Tibial nerve (tissue), 4 donors: Measurements from ENCODE around the gene HLCS. TPM values are rescaled to one million over a fixed set of nuclear protein-coding genes. Genes with fewer than 3 reads are reported as not detected.

Experiments used
- DNase-seq, 2 donors: peaks; one replicate each; pipeline ENCODE4 v3.0.0-alpha.2; 2019; ENCODE audit warnings: low spot score in 2 of 2
- H3K27ac ChIP-seq, 4 donors: fragments of 200-600 bp; sonication (generic) in 3 of 4; one replicate each; pipeline ENCODE4 v1.5.1; 2017 to 2019; ENCODE audit warnings: mild to moderate bottlenecking in 1 of 4
- H3K27me3 ChIP-seq, 2 donors: fragments of 200-600 bp; sonication (generic) in 1 of 2; one replicate each; pipeline versions ENCODE4 v1.5.1 to v1.6.0; 2017 to 2019
- H3K36me3 ChIP-seq, 3 donors: fragments of 200-600 bp; sonication (generic); one replicate each; pipeline ENCODE4 v1.5.1; 2018 to 2019
- H3K4me1 ChIP-seq, 4 donors: fragments of 200-600 bp; sonication (generic) in 3 of 4; one replicate each; pipeline ENCODE4 v1.5.1; 2017 to 2019
- H3K4me3 ChIP-seq, 4 donors: fragments of 200-600 bp; sonication (generic) in 3 of 4; one replicate each; pipeline ENCODE4 v1.5.1; 2017 to 2019; ENCODE audit warnings: mild to moderate bottlenecking in 1 of 4, moderate library complexity in 1 of 4
- H3K9me3 ChIP-seq, 4 donors: fragments of 200-600 bp; sonication (generic) in 3 of 4; one replicate each; pipeline ENCODE4 v1.5.1; 2017 to 2019
- CTCF ChIP-seq, 5 experiments: fragments of 200-600 bp in 3 of 5; fragments of 450-650 bp in 2 of 5; sonication (generic) in 3 of 5; IDR thresholded peaks; one replicate each; pipeline ENCODE4 v1.5.1; 2016 to 2019; ENCODE audit warnings: antibody characterized with exemption in 5 of 5, mild to moderate bottlenecking in 3 of 5, moderate library complexity in 2 of 5
- EP300 ChIP-seq, 2 donors: sonication (generic); formaldehyde crosslinking; IDR thresholded peaks; one replicate each; pipeline ENCODE4 v1.6.1; 2017; ENCODE audit warnings: antibody characterized with exemption in 2 of 2, mild to moderate bottlenecking in 1 of 2
- POLR2A ChIP-seq, 2 donors: fragments of 450-650 bp; IDR thresholded peaks; one replicate each; pipeline ENCODE4 v1.6.1; 2017; ENCODE audit warnings: antibody characterized with exemption in 2 of 2, mild to moderate bottlenecking in 2 of 2, moderate library complexity in 2 of 2
- WGBS, 2 donors: methylation state at CpG; one replicate each; pipeline ENCODE4 v1.1.5; 2018; 5-methylcytosine and 5-hydroxymethylcytosine counted together
- total RNA-seq, 4 donors: library from RNA; depleted of rRNA; stranded (reverse); fragments of >200 nt; gene quantifications; one replicate each; pipeline ENCODE4 v1.1.0, GENCODE V29; 2016

The HLCS gene
- total RNA-seq, 4 donors from 2014 or later: 14.4 to 19.0 (median 17.4) TPM

DNA sequence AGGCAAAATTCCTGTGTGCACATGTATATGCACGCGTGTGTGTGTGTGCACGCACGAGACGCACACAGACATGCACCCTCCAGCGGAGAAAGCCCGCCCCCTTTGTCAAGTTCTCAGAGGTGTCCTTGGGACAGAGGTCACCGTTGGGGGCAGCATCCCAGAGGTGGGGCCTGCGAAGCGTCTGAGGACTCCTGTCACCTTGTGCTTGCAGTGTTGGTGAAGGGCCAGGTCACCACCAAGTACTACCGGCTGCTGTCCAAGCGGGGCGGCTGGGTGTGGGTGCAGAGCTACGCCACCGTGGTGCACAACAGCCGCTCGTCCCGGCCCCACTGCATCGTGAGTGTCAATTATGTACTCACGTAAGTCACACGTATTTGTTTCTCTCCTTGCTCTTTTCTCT lies 225.0 kb downstream of the HLCS start:
- 91% methylated on average over 21 of the region's 21 CpGs for WGBS, 2 donors
- H3K27me3 ChIP-seq: peaks cover 0 to 25% of the 10 kb centered on the region in 2 donors
- TF ChIP-seq POLR2A (IDR thresholded peaks at IDR 0.05): no peak
- no peak for TF ChIP-seq EP300 (IDR thresholded peaks at IDR 0.05)
- no peak for TF ChIP-seq CTCF (IDR thresholded peaks at IDR 0.05)

DNA sequence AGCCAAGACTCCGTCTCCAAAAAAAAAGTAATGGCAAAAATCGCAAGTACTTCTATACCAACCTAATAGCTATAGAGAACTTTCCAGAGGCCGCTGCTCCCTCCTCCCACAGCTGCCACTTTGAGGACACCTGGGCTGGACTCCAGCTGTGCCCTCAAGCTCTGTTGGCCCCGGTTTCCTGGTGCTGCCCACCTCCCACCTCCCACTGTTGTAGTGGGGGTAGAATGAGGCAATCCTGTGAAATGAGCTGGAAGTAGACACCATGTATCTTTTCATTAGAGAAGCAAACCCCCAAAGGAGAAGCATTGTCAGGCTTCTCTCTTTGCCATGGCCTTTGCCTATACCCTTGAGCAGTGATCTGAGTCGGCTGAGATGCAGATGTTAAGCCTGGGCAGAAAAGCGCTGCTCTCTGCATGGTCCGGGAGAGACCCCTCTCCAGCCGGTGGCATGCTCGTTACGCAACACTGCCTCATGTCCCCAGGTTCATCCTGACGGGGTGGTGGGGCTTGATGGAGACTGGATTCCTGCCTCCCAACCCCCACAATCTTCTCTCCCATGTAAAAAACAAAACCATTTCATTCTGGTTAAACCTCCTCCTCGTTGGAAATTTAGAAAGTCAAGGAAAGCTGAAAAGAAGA lies 227.9 kb downstream of the HLCS start:
- Histone ChIP-seq H3K4me1 (no peaks in the 10 kb centered on the region), H3K9me3 (peaks cover 0 to 11% (median 0%) of the 10 kb centered on the region in 4 donors), H3K36me3 (no peaks in the 10 kb centered on the region), H3K27ac (no peak overlapping the region), H3K4me3 (no peak overlapping the region), H3K27me3 (peaks cover 0 to 16% of the 10 kb centered on the region in 2 donors)
- TF ChIP-seq POLR2A (IDR thresholded peaks at IDR 0.05) (no peak), EP300 (IDR thresholded peaks at IDR 0.05) (no peak), CTCF (IDR thresholded peaks at IDR 0.05) (no peak)
- WGBS, 2 donors: 69 to 73% methylated on average over 12 of the region's 12 CpGs
- no peak for DNase-seq

More for the DNA sequence above, 225.0 kb downstream of the HLCS start:
- no peak for DNase-seq
- H3K4me3 ChIP-seq: no peak overlapping the region
- H3K4me1 ChIP-seq: no peaks in the 10 kb centered on the region
- H3K36me3 ChIP-seq: no peaks in the 10 kb centered on the region
- H3K9me3 ChIP-seq: no peaks in the 10 kb centered on the region
- H3K27ac ChIP-seq: no peak overlapping the region

DNA sequence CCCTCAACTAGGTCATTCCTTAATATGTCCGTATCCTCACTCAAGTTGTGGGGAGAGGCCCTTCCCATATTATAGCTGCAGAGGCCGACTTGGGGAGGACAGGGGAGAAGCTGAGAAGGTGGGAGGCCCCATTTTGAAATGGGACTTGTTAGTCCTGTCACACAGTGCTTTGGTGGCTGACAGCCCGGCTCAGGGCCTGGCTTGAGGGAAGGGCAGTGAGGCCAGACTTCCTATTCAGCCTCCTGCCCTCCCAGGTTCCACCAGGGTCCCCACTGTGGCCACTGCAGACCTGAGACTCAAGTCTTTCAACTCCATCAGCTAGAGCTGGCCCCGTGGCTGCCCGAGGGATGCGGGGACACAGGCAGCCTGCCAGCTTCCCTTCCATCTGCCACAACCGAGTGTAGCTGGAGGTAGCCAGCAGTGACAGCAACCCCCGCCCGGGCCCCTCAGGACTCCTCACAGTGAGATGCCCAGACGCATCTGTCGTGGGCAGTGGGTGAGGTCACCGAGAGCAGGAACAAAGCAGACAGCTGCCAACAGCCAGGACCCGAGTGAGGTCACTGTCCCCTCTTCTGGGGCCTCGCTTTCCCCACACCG lies 230.6 kb downstream of the HLCS start:
- no peak for DNase-seq
- H3K27ac ChIP-seq: no peak overlapping the region
- no peak overlapping the region for H3K4me3 ChIP-seq
- 62 to 71% methylated on average over 13 to 15 of the region's 15 CpGs for WGBS, 2 donors
- no peak for TF ChIP-seq CTCF (IDR thresholded peaks at IDR 0.05)
- TF ChIP-seq EP300 (IDR thresholded peaks at IDR 0.05): no peak
- no peak for TF ChIP-seq POLR2A (IDR thresholded peaks at IDR 0.05)
- peaks cover 0 to 11% (median 0%) of the 10 kb centered on the region in 4 donors for H3K9me3 ChIP-seq
- H3K36me3 ChIP-seq: no peaks in the 10 kb centered on the region
- H3K27me3 ChIP-seq: peaks cover 0 to 18% of the 10 kb centered on the region in 2 donors
- no peaks in the 10 kb centered on the region for H3K4me1 ChIP-seq

DNA sequence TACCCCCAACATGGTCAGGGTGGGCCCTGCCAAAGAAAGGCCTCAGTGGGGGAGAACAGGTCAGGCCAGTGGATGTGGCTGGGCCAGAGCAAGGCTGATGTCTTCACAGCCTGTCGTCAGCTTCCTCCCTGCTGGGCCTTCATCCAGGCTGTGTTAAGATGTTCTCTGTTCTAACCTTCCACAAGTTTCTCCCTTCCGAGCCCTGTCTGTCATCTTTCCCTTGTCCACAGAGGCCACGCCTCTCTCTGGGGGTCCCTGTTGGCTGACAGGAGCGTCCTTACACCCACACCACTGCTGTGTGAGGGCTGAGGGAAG lies 231.3 kb downstream of the HLCS start:
- Histone ChIP-seq H3K4me3 (no peak overlapping the region), H3K27ac (no peak overlapping the region), H3K27me3 (peaks cover 0 to 22% of the 10 kb centered on the region in 2 donors), H3K9me3 (peaks cover 0 to 11% (median 0%) of the 10 kb centered on the region in 4 donors), H3K36me3 (no peaks in the 10 kb centered on the region), H3K4me1 (no peaks in the 10 kb centered on the region)
- TF ChIP-seq POLR2A (IDR thresholded peaks at IDR 0.05) (no peak), EP300 (IDR thresholded peaks at IDR 0.05) (no peak), CTCF (IDR thresholded peaks at IDR 0.05) (no peak)
- no peak for DNase-seq
- 61 to 78% methylated on average over 3 of the region's 4 CpGs for WGBS, 2 donors

GRCh38 chr21:36734367-36735200 lies 231.9 kb downstream of the HLCS start:
- Histone ChIP-seq H3K9me3 (peaks cover 0 to 11% (median 0%) of the 10 kb centered on the region in 4 donors), H3K36me3 (no peaks in the 10 kb centered on the region), H3K27me3 (peaks cover 0 to 27% of the 10 kb centered on the region in 2 donors), H3K4me1 (no peaks in the 10 kb centered on the region), H3K27ac (no peak overlapping the region), H3K4me3 (no peak overlapping the region)
- TF ChIP-seq CTCF (IDR thresholded peaks at IDR 0.05) (no peak), POLR2A (IDR thresholded peaks at IDR 0.05) (no peak), EP300 (IDR thresholded peaks at IDR 0.05) (no peak)
- WGBS, 2 donors: 93 to 96% methylated on average over 8 to 9 of the region's 9 CpGs
- DNase-seq: no peak
